Measurements from ENCODE around the gene ATP9B.

Gene ATP9B

DNA sequence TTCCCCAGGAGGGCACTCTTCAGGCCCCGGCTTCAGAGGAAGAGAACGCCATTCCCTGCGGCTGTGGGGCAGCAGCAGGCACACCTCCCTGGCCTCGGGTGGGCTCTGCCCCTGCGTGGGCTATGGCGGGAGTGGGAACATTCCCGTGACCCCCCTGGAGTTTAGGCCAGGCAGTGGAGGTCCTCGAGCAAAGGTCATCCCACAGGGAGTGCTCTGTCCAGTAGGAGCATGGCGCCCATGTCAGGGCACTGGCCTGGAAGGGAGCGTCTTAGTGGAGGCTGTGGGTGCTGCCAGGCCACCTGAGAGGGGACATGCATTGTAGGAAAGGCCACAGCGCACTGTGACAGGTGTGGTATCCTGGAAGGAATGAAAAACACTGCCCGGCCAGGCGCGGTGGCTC is 317.4 kb downstream of the ATP9B start:
- no peak for DNase-seq

DNA sequence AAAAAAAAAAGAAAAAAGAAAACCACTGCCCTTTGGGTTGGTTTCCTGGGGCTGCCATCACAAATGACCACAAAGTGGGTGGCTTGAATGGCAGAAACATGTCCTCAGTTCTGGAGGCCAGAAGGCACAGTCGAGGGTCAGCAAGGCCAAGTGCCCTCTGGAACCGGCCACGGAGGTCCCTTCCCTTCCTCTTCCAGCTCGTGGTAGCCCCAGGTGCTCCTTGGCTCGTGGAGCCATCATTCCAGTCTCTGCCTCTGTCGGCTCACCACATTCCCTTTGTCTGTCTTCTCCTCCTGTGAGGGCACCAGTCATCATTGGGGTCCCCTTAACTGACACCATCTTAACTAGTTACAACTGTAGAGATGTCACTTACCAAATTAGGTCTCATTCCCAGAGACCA is 318.0 kb downstream of the ATP9B start:
- no peak for DNase-seq

DNA sequence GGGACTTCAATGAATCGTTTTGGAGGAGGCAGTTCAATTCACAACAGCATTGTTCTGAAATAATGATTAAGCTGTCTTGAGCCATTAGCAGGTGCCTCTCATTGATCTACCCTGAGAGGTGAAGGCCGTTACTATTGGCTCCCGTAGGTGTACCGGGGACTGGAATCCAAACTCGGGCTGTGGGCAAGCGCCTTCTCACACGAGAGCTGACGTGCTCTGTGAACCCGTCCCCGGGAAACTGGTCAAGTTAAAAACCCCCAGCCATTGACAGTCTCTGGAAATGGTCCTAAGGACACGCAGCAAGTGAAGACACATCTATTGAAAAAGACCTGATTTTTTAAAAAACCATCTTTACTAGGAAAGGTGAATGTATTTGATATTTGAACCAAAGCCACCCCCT is 318.4 kb downstream of the ATP9B start:
- no peak for DNase-seq

DNA sequence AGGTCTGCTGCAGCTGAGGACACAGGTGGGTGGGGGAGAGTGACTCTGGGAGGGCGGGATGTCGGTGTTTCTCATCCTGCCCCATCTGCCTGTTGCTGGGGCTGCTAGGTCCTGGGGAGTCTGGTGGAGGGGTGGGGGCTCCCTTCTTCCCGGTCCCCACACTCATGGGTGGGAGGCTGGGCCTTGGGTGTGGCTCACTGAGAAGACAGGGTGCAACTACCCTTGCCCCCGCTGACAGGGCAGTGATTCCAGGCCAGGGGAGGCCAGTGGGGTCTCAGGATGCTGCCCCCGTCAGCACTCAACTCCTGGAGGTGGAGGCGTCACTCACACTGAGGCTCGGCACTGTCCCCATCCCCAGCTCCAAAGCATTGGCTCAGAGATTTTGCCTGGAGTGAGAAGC is 318.8 kb downstream of the ATP9B start:
- DNase-seq, result no peak

DNA sequence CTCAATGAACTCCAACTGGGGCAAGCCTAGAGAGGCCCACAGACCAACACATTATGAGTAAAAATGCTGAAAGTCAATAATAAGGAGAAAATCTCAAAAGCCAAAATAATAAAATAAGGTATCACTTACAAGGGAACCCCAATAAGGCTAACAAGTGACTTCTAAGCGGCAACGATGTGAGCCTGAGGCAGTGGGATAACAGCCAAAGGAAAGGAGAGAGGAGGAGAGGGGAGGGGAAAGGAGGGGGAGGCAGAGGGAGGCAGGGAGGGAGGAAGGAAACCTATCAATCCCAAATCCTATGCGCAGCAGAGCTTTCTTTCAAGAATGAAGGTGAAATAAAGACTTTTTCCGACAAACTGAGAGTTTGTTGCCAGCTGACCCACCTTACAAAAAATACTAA is 320.5 kb downstream of the ATP9B start:
- no peak for DNase-seq

DNA sequence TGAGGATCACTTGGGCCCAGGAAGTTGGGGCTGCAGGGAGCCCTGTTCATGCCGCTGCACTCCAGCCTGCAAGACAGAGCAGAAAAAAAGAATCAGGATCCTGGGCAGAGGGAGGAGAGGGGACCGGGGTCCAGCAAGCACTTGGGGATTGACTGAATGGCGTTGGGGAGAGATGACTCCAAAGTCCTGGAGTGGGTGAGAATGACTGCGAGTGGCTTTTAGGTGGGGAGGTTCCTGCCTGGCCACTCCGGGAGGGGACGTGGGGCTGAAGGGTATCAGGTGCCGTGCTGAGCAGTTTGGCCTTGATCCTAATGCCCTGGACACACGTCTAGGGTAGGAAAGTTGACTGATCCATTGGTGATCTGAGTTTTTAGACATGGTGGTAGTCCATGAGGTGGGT is 323.0 kb downstream of the ATP9B start:
- no peak for DNase-seq

DNA sequence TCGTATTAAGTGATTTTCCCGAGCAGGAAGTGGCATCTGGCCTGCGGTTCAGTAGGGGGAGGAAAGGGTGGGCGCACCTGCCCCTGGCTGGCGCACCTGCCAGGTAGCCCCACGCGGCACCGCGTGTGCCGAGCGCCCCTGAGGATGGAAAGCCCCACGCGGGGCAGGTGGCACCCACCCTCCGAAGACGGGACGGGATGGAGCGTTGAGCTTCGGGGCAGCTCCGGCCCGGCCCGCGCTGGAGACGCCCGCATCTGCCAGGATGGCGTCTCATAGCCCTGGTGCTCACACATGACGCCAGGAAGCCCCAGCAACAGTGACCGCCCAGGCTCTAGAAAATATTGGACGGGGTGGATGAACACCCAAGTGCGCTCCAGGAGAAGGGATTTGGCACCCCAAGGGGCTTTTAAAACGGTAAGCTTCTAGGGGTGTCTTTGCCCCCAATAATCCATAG is 324.0 kb downstream of the ATP9B start:
- DNase-seq, result peak; percentile 13

DNA sequence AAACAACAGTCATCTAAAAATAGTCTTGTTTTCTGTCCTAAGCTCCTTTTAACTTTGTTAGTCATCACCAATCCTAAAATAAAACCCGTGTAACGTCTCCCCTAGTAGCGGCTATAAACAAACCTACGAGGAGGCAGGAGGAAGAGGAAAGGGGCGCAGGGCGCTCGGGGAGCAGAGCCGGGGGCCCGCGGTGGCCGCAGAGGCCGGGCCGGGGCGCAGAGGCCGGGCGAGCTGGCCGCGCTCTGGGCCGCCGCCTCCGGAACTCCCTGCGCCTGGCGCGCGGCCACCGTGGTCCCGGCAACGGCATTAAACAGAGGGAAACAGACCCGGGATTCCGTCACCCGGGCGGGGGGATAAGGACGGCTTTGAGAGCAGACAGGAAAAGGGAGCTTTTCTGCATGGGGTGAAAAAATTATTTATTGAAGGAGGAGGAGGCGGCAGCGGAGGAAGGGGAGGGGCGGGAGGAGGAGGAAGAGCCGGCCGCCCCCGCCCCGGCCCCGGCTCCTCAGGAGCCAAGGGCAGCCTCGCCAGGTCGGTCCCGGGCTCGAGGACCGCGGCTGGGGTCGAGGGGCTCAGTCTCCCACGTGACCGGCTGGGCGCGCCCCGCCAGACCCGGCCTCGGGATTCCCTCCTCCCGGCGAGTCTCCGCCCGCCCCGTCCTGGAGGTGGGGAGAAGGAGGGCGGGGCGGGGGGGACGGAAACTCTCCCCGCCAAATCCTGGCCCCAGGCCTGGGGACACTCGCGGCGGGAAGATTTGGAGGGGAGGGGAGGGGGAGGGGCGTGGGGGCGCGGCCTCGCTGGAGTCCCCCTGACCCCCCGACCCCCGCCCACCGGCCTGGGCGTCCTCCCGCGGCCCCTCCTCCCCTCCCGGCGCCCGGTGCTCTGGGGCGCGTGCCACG is 324.7 kb downstream of the ATP9B start:
- peak; percentile 78 for DNase-seq

DNA sequence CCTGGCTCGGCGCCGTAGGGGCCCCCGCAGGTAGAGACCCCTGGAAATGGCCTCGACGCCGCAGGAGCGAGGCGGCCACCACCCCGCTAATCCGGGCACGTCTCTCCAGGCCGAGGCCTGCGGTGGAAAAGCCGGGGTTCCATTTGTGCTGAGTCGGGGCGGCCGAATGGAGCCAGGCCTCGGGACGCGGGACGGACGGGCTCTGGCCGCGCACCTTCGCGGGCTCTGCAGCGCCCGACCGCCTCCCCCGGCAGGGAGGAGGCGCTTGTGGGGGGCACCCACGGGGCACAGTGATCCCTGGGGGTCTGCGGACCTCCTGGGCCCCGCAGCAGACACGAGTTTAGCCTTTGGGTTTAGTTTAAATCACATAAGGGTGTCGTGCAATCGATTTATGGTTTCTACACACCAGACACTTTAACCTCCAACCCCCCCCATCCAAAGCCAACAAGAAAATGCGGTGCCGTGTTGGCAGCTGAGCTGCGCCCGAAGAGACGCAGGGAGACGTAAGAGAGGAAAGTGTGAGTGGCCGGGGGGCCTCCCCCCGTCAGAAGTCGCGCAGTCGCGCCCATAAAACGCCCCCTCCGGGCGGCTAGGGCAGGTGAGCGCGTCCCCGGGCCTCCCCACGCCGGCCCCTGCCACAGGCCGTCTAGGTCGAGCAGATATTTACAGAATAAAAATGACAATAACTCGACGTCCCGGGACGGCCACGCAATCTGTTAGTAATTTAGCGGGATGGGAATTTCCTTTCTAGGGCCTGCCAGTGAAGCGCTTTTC is 325.5 kb downstream of the ATP9B start:
- DNase-seq, result peak; percentile 59

DNA sequence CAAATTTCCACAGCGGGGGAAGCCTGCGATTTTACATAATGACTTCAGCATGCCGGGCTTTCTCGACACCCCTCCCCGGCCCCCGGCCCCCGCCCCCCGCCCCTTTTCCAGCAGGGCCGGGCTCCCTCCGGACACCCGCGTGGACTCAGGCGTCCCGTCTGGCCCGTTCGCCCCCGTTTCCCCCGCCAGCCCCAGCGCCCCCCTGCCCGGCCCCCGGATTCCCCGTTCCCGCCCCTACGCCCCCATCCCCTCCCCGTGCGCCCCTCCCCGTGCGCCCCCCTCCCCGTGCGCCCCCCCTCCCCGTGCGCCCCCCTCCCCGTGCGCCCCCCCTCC is 326.1 kb downstream of the ATP9B start:
- no peak for DNase-seq

DNA sequence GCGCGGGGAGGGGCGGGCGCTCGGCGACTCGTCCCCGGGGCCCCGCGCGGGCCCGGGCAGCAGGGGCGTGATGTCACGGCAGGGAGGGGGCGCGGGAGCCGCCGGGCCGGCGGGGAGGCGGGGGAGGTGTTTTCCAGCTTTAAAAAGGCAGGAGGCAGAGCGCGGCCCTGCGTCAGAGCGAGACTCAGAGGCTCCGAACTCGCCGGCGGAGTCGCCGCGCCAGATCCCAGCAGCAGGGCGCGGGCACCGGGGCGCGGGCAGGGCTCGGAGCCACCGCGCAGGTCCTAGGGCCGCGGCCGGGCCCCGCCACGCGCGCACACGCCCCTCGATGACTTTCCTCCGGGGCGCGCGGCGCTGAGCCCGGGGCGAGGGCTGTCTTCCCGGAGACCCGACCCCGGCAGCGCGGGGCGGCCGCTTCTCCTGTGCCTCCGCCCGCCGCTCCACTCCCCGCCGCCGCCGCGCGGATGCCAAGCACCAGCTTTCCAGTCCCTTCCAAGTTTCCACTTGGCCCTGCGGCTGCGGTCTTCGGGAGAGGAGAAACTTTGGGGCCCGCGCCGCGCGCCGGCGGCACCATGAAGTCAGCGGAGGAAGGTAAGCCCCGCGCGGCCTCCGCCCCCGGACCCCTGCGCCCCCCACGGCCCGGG is 326.7 kb downstream of the ATP9B start, which contains the start of gene NFATC1:
NFATC1 (plus strand) TSS at position 170 of the 644 bp plus-strand sequence; CDS start at position 465, 295 bp downstream.
- DNase-seq, result peak; percentile 61

DNA sequence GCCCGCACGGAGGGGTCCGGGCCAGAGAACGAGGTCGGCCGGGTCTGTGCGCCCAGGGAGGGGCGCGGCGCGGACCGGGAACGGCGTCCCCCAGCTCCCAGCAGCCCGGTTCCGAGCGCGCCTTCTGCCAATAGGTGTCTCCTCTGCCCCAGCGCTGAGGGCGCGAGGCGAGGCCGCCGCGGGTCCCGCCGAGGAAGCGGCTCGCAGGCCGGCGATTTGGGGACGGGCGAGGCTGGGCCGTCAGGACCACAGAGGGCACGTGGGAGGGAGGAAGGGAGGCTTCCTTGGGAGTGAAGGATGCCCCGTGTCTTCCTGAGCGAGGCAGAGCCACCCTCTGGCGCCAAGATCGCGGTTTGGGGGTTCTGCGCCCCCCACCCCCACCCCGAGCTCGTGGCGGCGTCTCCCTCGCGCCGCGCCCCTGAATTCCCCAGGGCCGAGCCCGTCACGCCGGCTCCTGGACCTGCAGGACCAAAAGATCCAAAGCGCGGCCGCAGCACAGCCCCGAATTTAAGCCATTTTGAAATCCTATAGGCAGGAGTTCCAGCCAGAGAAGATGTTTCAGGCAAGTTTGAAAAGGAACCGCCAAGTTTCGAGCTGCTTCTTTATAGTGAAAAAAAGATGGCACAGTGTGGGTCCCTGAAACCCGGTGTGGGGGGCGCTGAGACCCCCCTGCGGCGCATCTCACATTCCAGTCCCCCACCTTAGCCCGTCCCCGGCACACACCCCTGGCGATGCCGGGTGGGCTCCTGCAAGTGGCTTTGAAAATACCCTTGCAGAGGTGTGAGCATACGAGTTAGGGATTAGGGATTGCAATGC is 327.4 kb downstream of the ATP9B start:
- peak; percentile 44 for DNase-seq

DNA sequence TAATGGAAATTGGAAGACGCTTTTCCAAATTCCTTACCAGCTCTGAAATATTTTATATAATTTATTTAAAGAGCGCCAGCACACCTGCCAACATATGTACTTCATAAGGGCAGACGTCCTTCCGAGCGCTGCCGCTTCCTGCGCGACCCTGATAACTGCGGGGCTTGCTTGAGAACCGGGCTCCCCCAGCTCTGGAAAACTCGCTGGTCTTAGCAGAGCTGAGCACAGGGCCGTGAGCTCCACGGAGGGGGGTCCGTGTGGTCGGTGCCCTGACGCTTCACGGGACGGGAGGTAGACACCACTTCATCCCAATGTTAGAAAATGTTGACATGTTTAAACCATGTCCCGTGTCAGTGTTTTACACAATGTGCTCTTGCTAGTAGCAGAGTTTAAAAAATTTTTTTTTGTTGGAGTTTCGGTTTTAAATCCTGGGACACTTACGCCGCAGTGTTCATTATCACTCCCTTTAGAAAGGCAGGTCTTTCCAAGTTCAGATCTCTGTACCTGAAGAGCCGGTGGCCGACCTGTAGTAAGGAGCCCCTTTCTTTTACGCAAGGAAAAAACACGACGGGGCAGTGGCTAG is 328.1 kb downstream of the ATP9B start:
- DNase-seq, result no peak

DNA sequence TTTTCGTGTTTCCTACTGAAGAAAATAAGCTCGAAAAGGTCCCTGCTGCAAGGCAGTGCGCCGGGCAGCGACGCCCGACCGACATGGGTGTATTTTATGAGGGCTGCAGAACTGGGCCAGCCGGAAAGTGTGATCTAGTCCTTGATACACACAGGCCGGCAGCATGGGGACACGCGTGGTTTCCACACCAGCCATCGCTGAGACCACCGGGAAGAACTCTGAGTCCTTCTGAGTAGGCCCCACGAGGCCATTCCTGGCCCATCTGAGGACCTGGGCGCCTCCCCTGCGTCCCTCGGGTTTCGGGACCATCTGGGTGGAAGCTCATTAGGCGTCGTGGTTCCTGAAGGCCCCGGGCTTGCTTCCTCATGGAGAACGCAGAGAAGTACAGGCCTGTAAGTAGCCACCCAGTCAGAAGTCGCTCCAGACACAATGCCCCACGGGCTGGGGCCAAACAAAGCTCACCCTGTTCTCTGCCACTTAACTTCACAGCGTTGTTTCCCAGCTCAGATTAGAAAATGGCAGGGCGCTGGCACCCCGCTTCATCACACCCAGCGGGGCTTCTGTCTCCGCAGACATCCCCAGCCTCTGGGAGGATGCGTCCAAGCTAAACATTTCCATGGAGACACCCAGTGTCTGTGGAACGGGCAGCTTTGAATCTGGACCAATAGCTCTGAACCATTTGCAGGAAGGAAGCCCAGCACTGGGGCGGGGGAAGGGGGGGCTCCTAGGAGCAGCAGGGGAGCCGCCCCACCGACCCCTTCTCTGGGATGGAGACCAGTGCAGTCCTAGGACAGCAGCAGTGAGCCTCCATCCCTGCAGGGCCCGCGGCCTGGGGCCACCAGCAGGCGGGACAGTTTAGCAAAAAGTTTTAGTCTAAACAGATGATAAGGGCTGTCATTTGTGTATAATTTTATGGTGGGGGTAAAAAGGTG is 328.9 kb downstream of the ATP9B start:
- no peak for DNase-seq

DNA sequence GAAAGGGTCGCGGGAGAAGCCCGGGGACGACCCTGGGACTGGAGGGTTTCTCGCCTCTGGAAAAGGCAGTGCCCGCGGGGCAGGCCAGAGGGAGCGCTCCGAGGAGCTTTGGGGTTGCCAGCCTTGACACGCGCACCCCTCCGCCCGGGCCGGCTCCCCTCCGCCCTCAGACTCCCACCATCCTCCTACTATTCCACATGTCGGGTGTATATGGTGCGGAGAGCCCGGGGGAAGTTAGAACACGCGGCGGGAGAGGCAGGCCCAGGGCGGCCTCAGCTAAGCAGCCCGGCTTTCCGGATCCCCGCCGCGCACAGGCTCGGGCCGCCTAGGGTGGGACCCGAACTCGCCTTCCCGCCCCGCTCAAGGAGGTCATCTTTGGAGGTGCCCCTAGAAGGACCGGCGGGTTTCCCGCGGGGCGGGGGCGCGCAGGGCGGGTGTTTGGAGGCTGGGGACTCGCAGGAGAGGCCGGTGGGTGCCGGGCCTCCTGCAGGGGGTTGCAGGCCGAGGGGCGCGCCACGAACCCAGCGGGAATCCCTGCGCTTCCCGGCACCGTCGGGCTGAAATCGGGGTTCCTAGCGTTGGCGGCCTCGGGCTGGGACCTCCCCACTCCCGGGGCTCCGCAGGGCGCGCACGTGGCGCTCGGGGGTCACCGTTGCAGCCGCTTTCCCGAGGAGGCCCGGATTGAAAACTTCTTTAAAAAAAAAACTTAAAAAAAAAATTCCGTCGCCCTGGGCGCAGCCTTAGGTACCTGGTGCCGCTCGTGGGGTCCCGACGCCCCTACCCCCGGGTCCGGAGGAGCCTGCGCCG is 330.3 kb downstream of the ATP9B start:
- no peak for DNase-seq

DNA sequence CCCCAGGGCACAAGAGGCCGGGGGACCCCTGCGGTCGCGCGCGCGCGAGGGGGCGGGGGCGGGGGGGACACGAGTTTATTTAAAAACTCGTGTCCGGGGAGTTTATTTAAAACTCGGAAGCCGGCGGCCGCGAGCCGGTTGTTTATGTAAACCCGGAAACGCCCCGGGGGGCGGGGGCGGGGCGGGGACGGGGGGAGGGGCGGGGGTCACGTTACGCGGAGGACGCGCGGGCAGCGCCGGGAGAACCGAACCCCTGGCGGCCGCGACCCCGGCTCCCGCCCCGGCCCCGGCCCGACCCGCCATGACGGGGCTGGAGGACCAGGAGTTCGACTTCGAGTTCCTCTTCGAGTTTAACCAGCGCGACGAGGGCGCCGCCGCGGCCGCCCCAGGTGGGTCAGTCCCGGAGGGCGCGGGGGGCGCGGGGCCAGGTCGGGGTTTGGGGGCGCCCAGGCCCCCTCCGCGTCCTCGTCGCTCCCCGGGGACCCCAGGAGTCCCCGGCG is 330.9 kb downstream of the ATP9B start:
- no peak for DNase-seq

DNA sequence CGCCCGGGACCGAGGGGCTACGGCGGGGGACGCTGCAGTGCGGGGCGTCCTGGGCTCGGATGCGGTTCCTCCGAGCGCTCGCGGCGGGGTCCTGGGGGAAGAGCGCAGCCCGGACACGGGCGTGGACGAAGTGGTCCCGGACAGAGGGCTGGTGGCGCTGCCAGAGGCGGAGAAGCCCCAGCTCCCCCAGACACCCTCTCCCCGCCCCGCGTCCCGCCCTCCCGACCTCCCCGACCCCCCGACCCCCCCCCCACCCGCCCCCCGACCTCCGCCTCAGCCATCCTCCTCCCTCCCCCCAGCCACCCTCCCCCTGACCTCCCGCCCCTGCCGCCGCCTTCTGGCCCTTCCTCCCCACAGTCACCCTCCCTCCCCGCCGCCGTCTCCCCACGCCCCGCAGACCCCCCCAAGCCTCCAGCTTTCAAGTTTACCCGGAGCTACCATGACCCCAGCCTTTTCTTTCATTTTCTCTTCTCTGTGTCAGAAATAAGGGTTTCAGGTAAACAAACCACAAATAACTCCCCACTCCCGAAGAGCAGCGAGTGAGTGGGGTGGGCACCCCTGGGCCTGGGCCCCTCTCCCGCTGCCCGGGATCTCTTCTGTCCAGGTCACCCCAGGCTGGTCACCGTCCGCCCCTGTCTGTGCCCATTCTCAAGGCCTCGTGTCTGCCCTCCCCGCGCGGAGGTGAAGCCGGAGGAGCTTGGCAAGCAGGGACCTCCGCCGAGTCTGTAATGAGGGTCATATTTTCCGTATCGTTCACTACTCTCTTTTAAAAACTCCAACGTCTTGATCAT is 331.6 kb downstream of the ATP9B start:
- DNase-seq, result no peak

DNA sequence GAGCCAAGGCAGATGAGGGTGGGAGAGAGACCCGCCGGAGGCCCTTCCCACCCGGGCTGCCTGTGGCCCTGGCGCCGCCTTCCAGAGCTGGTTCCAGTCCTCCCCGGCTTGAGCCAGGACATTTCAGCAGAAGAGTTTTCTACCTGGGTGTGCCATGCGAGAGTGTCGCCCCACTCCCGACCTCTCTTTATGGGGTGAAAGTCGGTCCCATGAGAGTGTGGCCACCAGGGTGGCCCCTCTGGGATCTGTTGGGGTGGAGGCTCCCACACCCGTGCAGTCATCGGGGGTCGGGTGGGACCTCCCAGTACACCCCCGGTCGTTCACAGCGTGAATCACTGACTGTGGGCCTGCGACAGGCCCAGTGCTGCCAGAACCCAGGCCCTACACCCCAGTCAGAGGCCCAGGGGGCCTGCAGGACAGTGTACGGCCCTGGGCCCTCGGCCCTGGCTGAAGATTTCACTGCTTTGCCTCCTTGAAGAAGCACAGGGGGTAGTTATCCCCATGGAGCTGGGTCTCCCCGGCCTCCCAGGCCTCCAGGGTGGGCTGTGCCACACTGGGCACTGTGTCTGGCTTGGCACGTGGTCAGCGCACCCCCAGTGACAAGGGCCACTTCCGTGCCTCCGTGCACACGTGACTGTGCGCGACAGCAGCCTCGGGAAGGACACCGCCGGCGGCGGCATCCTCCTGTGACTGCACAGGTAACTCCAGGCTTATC is 332.5 kb downstream of the ATP9B start:
- no peak for DNase-seq

DNA sequence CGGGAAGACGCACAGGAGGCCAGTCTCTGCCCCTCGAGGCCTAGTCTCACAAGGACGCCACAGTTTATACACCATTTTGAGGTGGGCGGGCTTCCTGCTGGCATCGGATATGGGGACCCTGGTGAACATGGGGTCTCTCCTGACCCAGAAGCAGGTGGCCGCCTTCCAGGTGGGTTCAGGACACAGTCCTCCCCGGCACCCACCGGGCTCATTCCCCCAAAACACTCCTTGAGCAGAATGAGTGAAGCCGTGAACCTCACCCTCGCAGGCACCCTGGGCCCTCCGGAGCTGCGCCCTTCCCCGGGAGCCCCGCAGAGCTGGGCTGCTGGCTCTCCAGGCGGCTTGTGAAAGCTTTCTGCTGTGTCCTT is 333.0 kb downstream of the ATP9B start:
- DNase-seq, result no peak
